ENCODE results near the gene ABHD6. TPM values are rescaled to one million over a fixed set of nuclear protein-coding genes. Genes with fewer than 3 reads are reported as not detected.
A peak's percentile ranks its signal among the peaks of the same experiment; 100 is the strongest.

ABHD6 gene
- total RNA-seq, 4 donors from 2014 or later, result 18.8 to 29.7 (median 19.5) TPM

- H3K27me3 ChIP-seq, result no peaks in the 10 kb centered on the region
- H3K4me3 ChIP-seq, result no peak overlapping the region
- peaks cover 0 to 14% (median 4%) of the 10 kb centered on the region in 4 donors for H3K4me1 ChIP-seq
- H3K36me3 ChIP-seq, result peaks cover 0 to 8% (median 5%) of the 10 kb centered on the region in 3 donors
- no peak for TF ChIP-seq CTCF (IDR thresholded peaks at IDR 0.05)
- WGBS, 2 donors, result 76 to 79% methylated on average over 3 of the region's 3 CpGs
- DNase-seq (ENCODE audit: low spot score in 2 of 2), result no peak
- no peaks in the 10 kb centered on the region for H3K9me3 ChIP-seq
- no peak overlapping the region for H3K27ac ChIP-seq
Observed at GRCh38 chr3:58323529-58324390, 86.2 kb downstream of the ABHD6 start.

GRCh38 chr3:58324391-58325390, 87.1 kb downstream of the ABHD6 start:
- H3K27ac ChIP-seq, result peak overlapping the region in 2 of 4 donors; percentile 30 to 48
- TF ChIP-seq EP300 (IDR thresholded peaks at IDR 0.05) (no peak), CTCF (IDR thresholded peaks at IDR 0.05) (no peak), POLR2A (IDR thresholded peaks at IDR 0.05) (no peak)
- 75 to 77% methylated on average over 7 of the region's 7 CpGs for WGBS, 2 donors

DNA sequence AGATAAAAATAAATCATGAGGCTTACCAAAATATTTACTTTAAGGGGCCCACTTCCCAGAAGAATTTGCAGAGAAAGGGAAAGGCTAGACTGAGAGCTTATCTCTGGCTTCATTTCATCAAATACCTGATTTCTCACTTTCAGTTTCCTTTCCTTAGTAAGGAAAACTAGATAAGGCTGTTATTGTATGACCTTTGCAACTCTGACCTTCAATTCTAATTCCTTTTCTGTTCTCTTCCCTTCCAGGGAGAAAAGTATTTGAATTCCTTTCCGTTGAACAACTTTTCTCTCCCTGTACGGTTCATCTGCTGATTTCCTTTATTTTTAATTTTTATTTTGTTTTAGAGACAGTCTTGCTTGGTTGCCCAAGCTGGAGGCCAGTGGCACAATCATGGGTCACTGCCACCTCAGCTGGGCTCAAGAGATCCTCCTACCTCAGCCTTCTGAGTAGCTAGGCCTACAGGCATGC, 88.0 kb downstream of the ABHD6 start:
- Histone ChIP-seq H3K36me3 (peaks cover 0 to 5% (median 0%) of the 10 kb centered on the region in 3 donors), H3K27ac (peak overlapping the region in 3 of 4 donors; percentile 30 to 55 (median 48)), H3K4me3 (no peak overlapping the region), H3K27me3 (no peaks in the 10 kb centered on the region), H3K4me1 (peaks cover 0 to 14% (median 4%) of the 10 kb centered on the region in 4 donors), H3K9me3 (no peaks in the 10 kb centered on the region)
- no peak for DNase-seq (ENCODE audit: low spot score in 2 of 2)
- TF ChIP-seq CTCF (IDR thresholded peaks at IDR 0.05) (no peak), EP300 (IDR thresholded peaks at IDR 0.05) (no peak), POLR2A (IDR thresholded peaks at IDR 0.05) (no peak)
- WGBS, 2 donors, result 24 to 26% methylated on average over 2 of the region's 2 CpGs

More at GRCh38 chr3:58324391-58325390, 87.1 kb downstream of the ABHD6 start:
- H3K36me3 ChIP-seq, result peaks cover 0 to 5% (median 0%) of the 10 kb centered on the region in 3 donors
- DNase-seq (ENCODE audit: low spot score in 2 of 2), result no peak
- no peaks in the 10 kb centered on the region for H3K27me3 ChIP-seq
- no peak overlapping the region for H3K4me3 ChIP-seq
- H3K4me1 ChIP-seq, result peaks cover 0 to 14% (median 4%) of the 10 kb centered on the region in 4 donors
- H3K9me3 ChIP-seq, result no peaks in the 10 kb centered on the region

- peaks cover 0 to 16% (median 4%) of the 10 kb centered on the region in 4 donors for H3K4me1 ChIP-seq
- 92 to 93% methylated on average over 8 of the region's 8 CpGs for WGBS, 2 donors
Observed at GRCh38 chr3:58326267-58326900, 88.8 kb downstream of the ABHD6 start.

More at GRCh38 chr3:58326267-58326900, 88.8 kb downstream of the ABHD6 start:
- Histone ChIP-seq H3K27ac (no peak overlapping the region), H3K4me3 (no peak overlapping the region), H3K36me3 (peaks cover 0 to 5% (median 0%) of the 10 kb centered on the region in 3 donors), H3K9me3 (no peaks in the 10 kb centered on the region), H3K27me3 (no peaks in the 10 kb centered on the region)
- no peak for DNase-seq (ENCODE audit: low spot score in 2 of 2)
- TF ChIP-seq CTCF (IDR thresholded peaks at IDR 0.05) (no peak), EP300 (IDR thresholded peaks at IDR 0.05) (no peak), POLR2A (IDR thresholded peaks at IDR 0.05) (no peak)

Data from tibial nerve (tissue), 4 donors.